LNCAP (cell line): ENCODE measurements around the gene BTG3.

ENCODE experiments used
- TF ChIP-seq, protein P1 (sequence below): fragments of 450-650 bp; IDR thresholded peaks from 2 replicates; pipeline ENCODE4 v1.5.1; 2017; ENCODE audit warnings: mild to moderate bottlenecking

The BTG3 gene

DNA sequence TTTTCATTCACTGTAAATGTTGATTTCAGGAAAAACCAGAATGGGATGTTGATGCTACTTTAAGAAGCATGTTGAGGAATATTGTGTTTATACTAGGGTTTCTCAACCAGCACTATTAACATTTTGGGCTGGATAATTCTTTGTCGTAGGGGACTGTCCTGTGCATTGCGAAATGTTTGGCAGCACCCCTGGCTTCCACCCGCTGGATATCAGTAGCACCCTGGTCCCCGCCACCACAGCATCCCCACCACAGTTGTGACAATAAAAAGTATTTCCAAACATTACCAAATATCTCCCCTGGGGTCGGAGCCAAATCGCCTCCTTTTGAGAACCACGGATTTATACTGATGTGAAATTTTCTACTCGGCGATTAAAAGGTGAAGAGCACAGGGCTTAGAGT lies 41.9 kb downstream of the BTG3 start:
- TF ChIP-seq, protein P1, sequence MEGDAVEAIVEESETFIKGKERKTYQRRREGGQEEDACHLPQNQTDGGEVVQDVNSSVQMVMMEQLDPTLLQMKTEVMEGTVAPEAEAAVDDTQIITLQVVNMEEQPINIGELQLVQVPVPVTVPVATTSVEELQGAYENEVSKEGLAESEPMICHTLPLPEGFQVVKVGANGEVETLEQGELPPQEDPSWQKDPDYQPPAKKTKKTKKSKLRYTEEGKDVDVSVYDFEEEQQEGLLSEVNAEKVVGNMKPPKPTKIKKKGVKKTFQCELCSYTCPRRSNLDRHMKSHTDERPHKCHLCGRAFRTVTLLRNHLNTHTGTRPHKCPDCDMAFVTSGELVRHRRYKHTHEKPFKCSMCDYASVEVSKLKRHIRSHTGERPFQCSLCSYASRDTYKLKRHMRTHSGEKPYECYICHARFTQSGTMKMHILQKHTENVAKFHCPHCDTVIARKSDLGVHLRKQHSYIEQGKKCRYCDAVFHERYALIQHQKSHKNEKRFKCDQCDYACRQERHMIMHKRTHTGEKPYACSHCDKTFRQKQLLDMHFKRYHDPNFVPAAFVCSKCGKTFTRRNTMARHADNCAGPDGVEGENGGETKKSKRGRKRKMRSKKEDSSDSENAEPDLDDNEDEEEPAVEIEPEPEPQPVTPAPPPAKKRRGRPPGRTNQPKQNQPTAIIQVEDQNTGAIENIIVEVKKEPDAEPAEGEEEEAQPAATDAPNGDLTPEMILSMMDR: no peak

DNA sequence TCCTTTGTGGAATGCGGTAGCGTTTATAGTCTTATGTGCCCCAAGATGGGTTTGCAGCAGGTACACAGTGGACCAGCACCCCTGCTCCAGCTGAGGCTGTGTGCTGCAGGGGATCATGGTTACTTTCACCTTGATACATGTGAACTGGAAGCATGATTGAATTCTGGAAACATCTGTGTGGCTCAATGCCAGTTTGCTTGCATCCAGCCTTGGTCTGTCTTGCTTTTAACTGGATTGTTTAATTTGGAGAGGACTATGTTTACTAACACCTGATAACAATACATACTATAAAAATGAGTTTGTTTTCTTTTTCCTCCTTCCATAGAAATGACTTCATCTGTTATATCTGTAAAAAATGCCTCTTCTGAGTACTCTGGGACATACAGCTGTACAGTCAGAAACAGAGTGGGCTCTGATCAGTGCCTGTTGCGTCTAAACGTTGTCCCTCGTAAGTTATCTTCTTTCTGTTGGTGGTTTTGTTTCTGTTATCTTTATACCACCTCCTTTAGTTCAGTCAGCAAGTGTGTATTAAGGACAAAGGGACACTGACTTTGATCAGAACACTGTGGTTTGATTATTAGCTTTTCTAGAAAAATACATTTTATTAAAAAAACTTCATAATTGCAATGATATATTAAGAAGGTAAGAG lies 52.2 kb downstream of the BTG3 start:
- TF ChIP-seq, protein P1: no peak

DNA sequence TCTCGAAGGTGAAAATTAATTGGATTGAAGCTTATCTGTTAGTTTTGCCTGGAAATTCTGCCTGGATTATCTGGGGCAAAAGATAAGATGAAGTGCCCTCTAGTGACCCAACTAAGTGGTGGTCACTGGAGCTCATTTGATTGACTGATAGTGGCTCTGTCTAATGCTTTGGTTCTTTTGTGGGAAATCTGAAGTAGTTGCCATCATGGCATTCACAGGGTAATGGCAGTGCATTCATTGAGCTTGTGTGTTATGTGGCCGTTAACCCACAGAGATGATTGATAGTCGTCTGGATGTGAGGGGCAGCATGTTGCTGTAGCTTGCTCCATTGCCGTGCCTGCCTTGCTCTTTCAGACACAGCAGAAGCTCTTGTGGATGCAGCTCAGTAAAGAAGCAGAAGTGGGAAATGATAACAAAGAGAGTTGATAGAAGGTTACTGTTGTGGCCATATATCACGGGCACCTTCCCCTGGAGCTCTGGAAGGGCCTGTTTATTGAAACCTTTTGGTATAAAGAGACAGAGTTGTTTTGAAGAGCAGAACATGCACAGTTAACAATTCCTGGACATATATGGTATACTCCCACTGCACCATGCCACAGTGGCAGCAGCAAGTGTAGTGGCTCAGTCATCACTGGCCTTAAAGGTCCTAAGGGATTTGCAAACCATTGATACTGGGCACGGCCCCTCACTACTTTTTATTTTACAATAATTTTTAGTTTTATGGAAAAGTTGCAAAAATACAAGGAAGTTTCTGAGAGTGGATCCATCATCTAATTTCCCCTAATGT lies 57.8 kb downstream of the BTG3 start:
- TF ChIP-seq, protein P1: peak; percentile 36; the same call in 1 of the 2 replicates

DNA sequence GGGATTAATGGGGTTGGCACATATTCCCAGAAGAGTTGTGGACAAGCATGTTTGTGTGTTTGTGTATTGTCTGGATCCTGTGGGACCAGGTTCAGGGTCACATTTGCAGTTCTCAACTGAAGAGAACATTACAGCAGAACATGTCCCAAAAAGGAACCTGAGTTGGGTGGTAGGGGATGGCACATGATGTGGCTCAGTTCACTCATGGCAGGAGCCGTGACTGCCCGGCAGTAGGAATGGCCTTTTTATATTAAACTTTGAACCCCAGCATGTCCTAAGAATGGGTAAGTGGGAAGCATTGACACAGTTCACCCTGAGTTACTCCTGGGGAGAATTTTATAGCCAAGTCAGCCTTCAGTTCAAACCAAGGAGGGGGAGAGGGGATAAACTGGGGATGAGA lies 58.6 kb downstream of the BTG3 start:
- TF ChIP-seq, protein P1: no peak

DNA sequence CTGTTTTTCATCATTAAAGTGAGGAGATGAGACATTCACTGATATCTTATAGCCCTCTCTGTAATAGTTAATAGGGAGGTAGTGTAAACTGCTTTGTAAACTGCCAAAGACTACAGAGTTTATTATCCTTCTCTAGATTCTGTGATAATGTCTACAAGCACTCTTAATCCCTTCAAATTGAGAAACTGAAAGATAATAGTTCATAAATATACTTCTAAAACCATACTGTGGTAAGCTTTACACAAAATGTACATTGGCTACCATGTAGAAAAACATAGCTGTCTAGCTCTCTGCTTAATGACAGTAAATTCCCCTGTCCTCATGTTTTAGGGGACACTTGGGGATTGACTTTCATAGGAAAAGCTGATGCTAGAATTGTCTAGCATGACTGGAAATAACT lies 60.3 kb downstream of the BTG3 start:
- TF ChIP-seq, protein P1: no peak

DNA sequence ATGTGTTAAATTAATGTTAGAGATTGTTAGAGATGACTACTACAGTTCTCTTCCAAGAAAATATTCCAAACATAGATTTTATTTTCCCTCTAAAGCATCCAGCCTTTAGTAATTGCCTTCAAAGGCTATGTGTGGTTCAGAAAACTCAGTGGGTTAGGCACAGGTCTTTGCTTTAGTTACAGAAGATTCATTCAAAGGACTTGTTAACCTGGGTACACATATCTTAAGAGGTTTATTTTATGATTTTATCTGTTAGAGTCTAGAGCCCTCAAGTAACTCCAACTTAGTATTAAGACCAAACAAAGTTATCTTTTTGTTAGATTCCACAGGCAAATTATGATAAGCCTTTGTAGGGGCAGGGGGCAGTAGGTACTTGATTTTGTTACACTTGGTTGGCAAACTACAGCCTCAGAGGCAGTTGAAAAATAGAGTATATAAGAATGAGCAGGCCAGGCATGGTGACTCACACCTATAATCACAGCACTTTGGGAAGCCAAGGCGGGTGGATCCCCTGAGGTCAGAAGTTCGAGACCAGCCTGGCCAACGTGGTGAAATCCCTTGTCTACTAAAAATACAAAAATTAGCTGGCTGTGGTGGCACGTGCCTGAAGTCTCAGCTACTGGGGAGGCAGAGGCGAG lies 61.9 kb downstream of the BTG3 start:
- TF ChIP-seq, protein P1: no peak

DNA sequence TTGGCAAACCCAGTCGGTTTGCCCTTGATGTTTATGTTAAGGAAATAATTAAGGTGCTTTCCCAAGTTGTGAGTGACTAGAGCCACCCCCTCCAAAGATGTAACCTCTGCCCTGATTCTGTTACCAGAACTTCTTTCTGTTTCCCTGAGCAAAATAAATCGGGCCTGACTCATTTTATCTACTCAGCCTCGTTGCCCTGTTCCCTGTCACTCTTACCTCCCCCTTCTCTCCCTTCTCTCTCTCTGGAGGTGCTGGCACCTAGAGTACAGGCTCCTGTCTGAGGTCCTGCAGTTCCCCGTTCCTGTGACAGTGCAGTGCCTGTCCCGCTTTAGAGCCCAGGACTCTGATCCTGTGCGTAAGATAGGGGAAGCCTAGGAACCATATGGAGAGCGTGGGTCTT lies 64.4 kb downstream of the BTG3 start:
- TF ChIP-seq, protein P1: no peak
